SH-SY5Y (cell line): ENCODE measurements around the gene ADAMTS18.

ENCODE experiments used
- GATA2 ChIP-seq: IDR thresholded peaks from 2 replicates; pipeline ENCODE4 v1.6.1; 2011; ENCODE audit warnings: mild to moderate bottlenecking, low read depth, low read length
- GATA3 ChIP-seq: IDR thresholded peaks from 2 replicates; pipeline ENCODE4 v1.6.1; 2011; ENCODE audit warnings: low read depth, mild to moderate bottlenecking, low read length, moderate library complexity

GRCh38 chr16:77285676-77286075, 149.2 kb downstream of the ADAMTS18 start:
- TF ChIP-seq GATA2 (no peak), GATA3 (no peak)
